Thoracic aorta (tissue), 2 donors: ENCODE data around the gene ADD1. TPM values are rescaled to one million over a fixed set of nuclear protein-coding genes. Genes with fewer than 3 reads are reported as not detected.

Experiments used
- ATAC-seq: fragments of 150-250 bp; one replicate; pipeline ENCODE4 v1.8.0; 2017; ENCODE audit warnings: low read depth; ENCODE audit not compliant: insufficient number of reproducible peaks, low FRiP score
- DNase-seq: peaks from one replicate; pipeline ENCODE4 v3.0.0-alpha.2; 2020; ENCODE audit warnings: low spot score
- H3K27ac ChIP-seq, 2 donors: fragments of 200-600 bp; sonication (generic); 1 replicate in 1 of 2; 2 replicates in 1 of 2; pipeline ENCODE4 v1.5.1; 2016; ENCODE audit warnings: mild to moderate bottlenecking in 2 of 2, moderate library complexity in 2 of 2
- H3K27me3 ChIP-seq: fragments of 200-600 bp; sonication (generic); replicated peaks from 2 replicates; pipeline ENCODE4 v1.6.0; 2016; ENCODE audit warnings: mild to moderate bottlenecking; ENCODE audit not compliant: insufficient read depth
- H3K36me3 ChIP-seq: fragments of 200-600 bp; sonication (generic); one replicate; pipeline ENCODE4 v1.5.1; 2016
- H3K4me1 ChIP-seq, 2 donors: fragments of 200-600 bp; sonication (generic); 1 replicate in 1 of 2; 2 replicates in 1 of 2; pipeline versions ENCODE4 v1.5.1 to v1.6.0; 2016; ENCODE audit warnings: low read depth in 2 of 2, mild to moderate bottlenecking in 1 of 2; ENCODE audit not compliant: control insufficient read depth in 1 of 2
- H3K4me3 ChIP-seq: fragments of 200-600 bp; sonication (generic); 2 replicates; pipeline ENCODE4 v1.5.1; 2016; ENCODE audit warnings: mild to moderate bottlenecking
- H3K9me3 ChIP-seq: fragments of 200-600 bp; sonication (generic); 2 replicates; pipeline ENCODE4 v1.5.1; 2016
- total RNA-seq, 2 donors: library from RNA; depleted of rRNA; stranded (reverse); fragments of >200 nt; gene quantifications; one replicate each; pipeline versions ENCODE4 v1.1.0 to v1.2.3, GENCODE V29; 2016
- TF ChIP-seq, protein P1 (sequence below): fragments of 200-600 bp; sonication (generic); IDR thresholded peaks from one replicate; pipeline ENCODE4 v1.5.1; 2019; ENCODE audit warnings: antibody characterized with exemption

ADD1 gene
- total RNA-seq, 2 donors from 2014 or later, result 256 to 338 TPM

DNA sequence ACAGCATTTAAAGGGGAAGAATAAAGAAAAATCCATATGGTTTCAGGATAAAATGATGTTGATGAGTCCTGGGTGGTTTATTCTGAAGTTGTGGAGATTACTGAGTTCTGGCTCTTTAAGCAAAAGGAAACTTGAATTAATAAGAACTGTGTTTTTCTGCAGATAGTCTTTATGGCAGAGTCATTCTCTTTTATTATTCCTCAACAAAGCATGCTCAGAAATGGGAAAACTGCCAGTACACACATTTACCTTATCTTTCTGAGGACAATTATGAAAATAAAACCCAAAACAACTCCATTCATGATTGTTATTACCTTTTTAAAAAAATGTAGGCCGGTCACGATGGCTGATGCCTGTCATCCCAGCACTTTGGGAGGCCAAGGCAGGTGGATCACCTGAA lies 58.5 kb downstream of the ADD1 start:
- H3K4me3 ChIP-seq, result no peak overlapping the region
- no peaks in the 10 kb centered on the region for H3K27me3 ChIP-seq
- H3K27ac ChIP-seq, result no peak overlapping the region
- DNase-seq, result no peak
- no peaks in the 10 kb centered on the region for H3K4me1 ChIP-seq
- TF ChIP-seq, protein P1, sequence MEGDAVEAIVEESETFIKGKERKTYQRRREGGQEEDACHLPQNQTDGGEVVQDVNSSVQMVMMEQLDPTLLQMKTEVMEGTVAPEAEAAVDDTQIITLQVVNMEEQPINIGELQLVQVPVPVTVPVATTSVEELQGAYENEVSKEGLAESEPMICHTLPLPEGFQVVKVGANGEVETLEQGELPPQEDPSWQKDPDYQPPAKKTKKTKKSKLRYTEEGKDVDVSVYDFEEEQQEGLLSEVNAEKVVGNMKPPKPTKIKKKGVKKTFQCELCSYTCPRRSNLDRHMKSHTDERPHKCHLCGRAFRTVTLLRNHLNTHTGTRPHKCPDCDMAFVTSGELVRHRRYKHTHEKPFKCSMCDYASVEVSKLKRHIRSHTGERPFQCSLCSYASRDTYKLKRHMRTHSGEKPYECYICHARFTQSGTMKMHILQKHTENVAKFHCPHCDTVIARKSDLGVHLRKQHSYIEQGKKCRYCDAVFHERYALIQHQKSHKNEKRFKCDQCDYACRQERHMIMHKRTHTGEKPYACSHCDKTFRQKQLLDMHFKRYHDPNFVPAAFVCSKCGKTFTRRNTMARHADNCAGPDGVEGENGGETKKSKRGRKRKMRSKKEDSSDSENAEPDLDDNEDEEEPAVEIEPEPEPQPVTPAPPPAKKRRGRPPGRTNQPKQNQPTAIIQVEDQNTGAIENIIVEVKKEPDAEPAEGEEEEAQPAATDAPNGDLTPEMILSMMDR, result no peak
- ATAC-seq, result no peak
- no peaks in the 10 kb centered on the region for H3K9me3 ChIP-seq
- peaks cover 64% of the 10 kb centered on the region for H3K36me3 ChIP-seq

DNA sequence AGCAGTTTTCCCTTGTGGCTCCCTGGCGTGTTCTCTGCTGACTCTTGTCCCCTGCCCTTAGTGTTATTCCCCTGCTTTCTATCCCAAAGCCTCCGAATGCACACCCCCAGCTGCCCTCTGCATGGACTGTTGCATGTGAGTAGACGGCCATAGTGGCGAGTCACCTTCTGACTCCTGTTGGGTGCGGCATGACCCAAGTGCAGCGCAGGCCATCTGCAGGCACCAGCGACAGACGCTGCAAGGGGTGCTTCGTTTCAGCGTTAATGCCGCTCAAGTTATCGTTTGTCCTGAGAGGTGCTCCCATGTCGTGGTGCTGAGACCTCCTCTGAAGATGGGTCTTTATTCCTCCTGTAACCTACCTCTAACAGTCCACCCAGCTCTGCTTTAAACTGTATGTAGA lies 61.9 kb downstream of the ADD1 start:
- no peak for DNase-seq
- no peak for ATAC-seq
- Histone ChIP-seq H3K27ac (no peak overlapping the region), H3K4me1 (no peaks in the 10 kb centered on the region), H3K36me3 (peaks cover 59% of the 10 kb centered on the region), H3K4me3 (no peak overlapping the region), H3K27me3 (no peaks in the 10 kb centered on the region), H3K9me3 (no peaks in the 10 kb centered on the region)
- TF ChIP-seq, protein P1, result no peak

DNA sequence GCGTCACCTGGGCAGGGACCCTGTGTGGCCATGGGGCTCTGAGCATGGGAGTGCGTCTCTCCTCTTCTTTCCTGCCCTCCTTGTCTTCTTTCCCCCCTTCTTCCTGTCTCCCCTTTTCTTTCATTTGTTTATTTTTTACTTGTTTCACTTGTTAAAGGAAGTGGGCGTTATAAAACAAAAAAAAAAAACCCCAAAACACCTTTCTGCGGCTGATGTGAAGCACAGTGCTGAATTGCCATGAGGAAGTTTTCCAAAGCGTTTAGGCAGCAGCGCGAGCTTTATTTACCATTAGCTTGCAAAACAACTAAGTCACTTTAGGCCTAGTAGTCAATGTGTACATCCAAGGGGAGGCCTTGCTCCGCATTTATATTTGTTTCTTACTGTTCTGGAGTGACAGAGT lies 62.6 kb downstream of the ADD1 start:
- Histone ChIP-seq H3K4me3 (no peak overlapping the region), H3K27ac (no peak overlapping the region), H3K36me3 (peaks cover 56% of the 10 kb centered on the region), H3K4me1 (no peaks in the 10 kb centered on the region), H3K9me3 (no peaks in the 10 kb centered on the region), H3K27me3 (no peaks in the 10 kb centered on the region)
- DNase-seq, result no peak
- TF ChIP-seq, protein P1, result no peak
- no peak for ATAC-seq

DNA sequence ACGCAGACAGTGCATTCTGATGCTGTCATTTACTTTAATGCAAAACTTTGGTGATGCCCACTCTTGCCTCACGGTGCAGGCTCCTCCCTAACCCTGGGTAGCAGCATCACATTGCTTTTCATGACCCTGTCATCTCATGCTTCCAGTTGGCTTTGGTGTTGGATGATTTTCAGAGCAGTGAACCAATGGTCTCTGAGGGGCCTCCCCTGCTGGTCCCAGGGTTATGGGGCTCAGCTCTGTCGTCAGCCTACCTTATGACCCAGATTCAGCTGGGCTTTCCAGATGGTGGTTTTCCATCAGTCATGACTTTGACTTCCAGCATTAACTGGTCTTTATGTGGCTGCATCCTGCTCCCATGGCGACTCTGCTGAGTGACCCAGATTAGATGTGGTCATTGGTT lies 63.6 kb downstream of the ADD1 start:
- no peak overlapping the region for H3K4me3 ChIP-seq
- TF ChIP-seq, protein P1, result no peak
- H3K27ac ChIP-seq, result no peak overlapping the region
- ATAC-seq (no peak), DNase-seq (no peak)
- no peaks in the 10 kb centered on the region for H3K4me1 ChIP-seq
- H3K27me3 ChIP-seq, result no peaks in the 10 kb centered on the region
- H3K9me3 ChIP-seq, result no peaks in the 10 kb centered on the region
- peaks cover 63% of the 10 kb centered on the region for H3K36me3 ChIP-seq

DNA sequence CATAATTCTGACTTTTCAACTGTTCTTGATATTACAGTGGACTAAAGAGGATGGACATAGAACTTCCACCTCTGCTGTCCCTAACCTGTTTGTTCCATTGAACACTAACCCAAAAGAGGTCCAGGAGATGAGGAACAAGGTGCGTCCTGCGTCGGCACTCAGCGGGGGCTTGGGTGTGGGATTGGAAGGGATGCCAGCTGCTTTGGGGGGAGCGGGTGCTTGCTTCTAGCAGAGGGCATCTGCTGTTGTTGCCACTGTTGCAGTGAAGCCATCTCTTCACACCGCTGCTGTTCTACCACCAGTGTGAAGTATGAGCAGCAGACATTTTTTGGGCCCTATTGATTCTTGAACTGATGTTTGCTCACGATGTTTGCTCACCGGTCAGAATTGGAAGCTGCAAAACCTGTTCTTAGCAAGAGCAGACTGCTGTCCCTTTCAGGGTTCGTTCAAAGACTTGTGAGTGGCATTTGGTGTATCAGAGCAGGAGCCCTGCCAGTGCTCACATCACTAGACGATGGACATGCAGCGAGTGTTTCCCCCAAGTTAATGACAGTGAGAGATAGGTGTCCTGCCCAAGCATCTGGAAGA lies 64.2 kb downstream of the ADD1 start:
- Histone ChIP-seq H3K27ac (no peak overlapping the region), H3K36me3 (peaks cover 64% of the 10 kb centered on the region), H3K4me3 (no peak overlapping the region), H3K9me3 (no peaks in the 10 kb centered on the region), H3K4me1 (no peaks in the 10 kb centered on the region), H3K27me3 (no peaks in the 10 kb centered on the region)
- TF ChIP-seq, protein P1, result no peak
- ATAC-seq, result no peak
- DNase-seq, result no peak
